PFSK-1 (cell line): Measurements from ENCODE around the gene TOP2B.

ENCODE experiments used
- FOXP2 ChIP-seq: optimal IDR thresholded peaks from 2 replicates; pipeline ENCODE3; 2011; ENCODE audit warnings: borderline replicate concordance, control low read depth, inconsistent platforms; ENCODE audit not compliant: insufficient read depth; ENCODE audit errors: extremely low read length, extremely low read depth
- TAF1 ChIP-seq: IDR thresholded peaks from 2 replicates; pipeline ENCODE4 v1.6.1; 2012; ENCODE audit warnings: low read length, control low read depth, borderline replicate concordance; ENCODE audit not compliant: insufficient read depth

DNA sequence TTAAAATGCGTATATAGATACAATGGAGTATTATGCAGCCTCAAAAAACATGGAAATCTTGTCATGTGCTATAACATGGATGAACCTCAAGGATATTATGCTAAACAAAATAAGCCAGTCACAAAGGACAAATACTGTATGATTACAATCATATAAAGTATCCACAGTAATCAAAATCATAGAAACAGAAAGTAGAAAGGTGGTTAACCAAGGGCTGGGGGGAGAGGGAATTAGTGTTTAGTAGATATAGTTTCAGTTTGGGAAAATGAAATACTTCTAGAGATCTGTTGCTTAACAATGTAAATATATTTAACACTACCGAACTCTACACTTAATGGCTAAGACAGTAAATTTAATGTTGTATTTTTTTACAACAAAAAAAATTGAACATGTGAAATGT is 9.0 kb downstream of the TOP2B start:
- no peak for TF ChIP-seq TAF1
- no peak for TF ChIP-seq FOXP2
